ENCODE results near the gene RPS6KA4.

DNA sequence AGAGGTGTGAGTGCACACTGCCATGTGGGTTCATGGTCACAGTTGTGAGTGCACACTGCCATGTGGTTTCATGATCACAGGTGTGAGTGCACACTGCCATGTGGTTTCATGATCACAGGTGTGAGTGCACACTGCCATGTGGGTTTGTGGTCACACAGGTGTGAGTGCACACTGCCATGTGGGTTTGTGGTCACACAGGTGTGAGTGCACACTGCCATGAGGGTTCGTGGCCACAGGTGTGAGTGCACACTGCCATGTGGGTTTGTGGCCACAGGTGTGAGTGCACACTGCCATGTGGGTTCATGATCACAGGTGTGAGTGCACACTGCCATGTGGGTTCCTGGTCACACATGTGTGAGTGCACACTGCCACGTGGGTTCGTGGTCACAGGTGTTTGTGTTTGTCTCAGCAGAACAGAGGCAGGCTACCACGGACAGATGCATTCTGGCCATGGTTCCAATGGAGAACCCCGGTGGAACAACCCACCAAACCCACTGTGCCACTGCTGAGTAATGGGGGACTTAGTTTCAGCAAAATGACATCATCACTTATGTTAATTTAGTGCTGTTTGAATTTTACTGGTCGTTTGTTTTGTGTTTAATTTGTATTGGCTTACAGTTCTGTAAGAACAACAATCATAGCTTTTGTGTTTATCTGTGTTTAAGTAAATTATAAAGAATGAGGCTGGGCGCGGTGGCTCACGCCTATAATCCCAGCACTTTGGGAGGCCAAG is 57.2 kb downstream of the RPS6KA4 start:
- no peak for TF ChIP-seq EP300 (IDR thresholded peaks at IDR 0.05; ENCODE audit: borderline replicate concordance in 1 of 2, low read depth in 1 of 2, low read length in 1 of 2)
- TF ChIP-seq, protein P1, sequence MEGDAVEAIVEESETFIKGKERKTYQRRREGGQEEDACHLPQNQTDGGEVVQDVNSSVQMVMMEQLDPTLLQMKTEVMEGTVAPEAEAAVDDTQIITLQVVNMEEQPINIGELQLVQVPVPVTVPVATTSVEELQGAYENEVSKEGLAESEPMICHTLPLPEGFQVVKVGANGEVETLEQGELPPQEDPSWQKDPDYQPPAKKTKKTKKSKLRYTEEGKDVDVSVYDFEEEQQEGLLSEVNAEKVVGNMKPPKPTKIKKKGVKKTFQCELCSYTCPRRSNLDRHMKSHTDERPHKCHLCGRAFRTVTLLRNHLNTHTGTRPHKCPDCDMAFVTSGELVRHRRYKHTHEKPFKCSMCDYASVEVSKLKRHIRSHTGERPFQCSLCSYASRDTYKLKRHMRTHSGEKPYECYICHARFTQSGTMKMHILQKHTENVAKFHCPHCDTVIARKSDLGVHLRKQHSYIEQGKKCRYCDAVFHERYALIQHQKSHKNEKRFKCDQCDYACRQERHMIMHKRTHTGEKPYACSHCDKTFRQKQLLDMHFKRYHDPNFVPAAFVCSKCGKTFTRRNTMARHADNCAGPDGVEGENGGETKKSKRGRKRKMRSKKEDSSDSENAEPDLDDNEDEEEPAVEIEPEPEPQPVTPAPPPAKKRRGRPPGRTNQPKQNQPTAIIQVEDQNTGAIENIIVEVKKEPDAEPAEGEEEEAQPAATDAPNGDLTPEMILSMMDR (IDR thresholded peaks at IDR 0.05) = no peak
- no peak for TF ChIP-seq GABPA (IDR thresholded peaks at IDR 0.05; ENCODE audit: low read depth)
- TF ChIP-seq, protein P2, sequence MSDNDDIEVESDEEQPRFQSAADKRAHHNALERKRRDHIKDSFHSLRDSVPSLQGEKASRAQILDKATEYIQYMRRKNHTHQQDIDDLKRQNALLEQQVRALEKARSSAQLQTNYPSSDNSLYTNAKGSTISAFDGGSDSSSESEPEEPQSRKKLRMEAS (IDR thresholded peaks at IDR 0.05; ENCODE audit: low read depth) = no peak
- TF ChIP-seq NFIC (IDR thresholded peaks at IDR 0.05; ENCODE audit: borderline replicate concordance) = no peak
- no peak for TF ChIP-seq RAD21 (IDR thresholded peaks at IDR 0.05; ENCODE audit: low read length)
- no peak for TF ChIP-seq POLR2AphosphoS5 (IDR thresholded peaks at IDR 0.05; ENCODE audit: low read depth, low read length)
- TF ChIP-seq SIN3A (IDR thresholded peaks at IDR 0.05; ENCODE audit: borderline replicate concordance, low read depth, low read length) = no peak
- TF ChIP-seq, protein P3, sequence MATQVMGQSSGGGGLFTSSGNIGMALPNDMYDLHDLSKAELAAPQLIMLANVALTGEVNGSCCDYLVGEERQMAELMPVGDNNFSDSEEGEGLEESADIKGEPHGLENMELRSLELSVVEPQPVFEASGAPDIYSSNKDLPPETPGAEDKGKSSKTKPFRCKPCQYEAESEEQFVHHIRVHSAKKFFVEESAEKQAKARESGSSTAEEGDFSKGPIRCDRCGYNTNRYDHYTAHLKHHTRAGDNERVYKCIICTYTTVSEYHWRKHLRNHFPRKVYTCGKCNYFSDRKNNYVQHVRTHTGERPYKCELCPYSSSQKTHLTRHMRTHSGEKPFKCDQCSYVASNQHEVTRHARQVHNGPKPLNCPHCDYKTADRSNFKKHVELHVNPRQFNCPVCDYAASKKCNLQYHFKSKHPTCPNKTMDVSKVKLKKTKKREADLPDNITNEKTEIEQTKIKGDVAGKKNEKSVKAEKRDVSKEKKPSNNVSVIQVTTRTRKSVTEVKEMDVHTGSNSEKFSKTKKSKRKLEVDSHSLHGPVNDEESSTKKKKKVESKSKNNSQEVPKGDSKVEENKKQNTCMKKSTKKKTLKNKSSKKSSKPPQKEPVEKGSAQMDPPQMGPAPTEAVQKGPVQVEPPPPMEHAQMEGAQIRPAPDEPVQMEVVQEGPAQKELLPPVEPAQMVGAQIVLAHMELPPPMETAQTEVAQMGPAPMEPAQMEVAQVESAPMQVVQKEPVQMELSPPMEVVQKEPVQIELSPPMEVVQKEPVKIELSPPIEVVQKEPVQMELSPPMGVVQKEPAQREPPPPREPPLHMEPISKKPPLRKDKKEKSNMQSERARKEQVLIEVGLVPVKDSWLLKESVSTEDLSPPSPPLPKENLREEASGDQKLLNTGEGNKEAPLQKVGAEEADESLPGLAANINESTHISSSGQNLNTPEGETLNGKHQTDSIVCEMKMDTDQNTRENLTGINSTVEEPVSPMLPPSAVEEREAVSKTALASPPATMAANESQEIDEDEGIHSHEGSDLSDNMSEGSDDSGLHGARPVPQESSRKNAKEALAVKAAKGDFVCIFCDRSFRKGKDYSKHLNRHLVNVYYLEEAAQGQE (IDR thresholded peaks at IDR 0.05; ENCODE audit: low read depth, low read length) = no peak
- no peak for TF ChIP-seq MEF2A (IDR thresholded peaks at IDR 0.05; ENCODE audit: borderline replicate concordance, low read depth)

Data from SK-N-SH (cell line).